Progenitor cell of endocrine pancreas (in vitro differentiated cells): ENCODE results near the gene ICAM4. TPM values are rescaled to one million over a fixed set of nuclear protein-coding genes. Genes with fewer than 3 reads are reported as not detected.

Experiments
- DNase-seq: peaks from one replicate; pipeline ENCODE4 v3.0.0; 2021; ENCODE audit warnings: low spot score; ENCODE audit not compliant: unreplicated experiment
- H3K27ac Mint-ChIP-seq: 2 replicates; pipeline ENCODE4 v1.8.0; 2021; ENCODE audit warnings: mild to moderate bottlenecking, moderate library complexity, mixed read lengths
- H3K27me3 Mint-ChIP-seq: 2 replicates; pipeline ENCODE4 v1.8.0; 2021; ENCODE audit warnings: mixed read lengths
- H3K36me3 Mint-ChIP-seq: 2 replicates; pipeline ENCODE4 v1.8.0; 2022; ENCODE audit warnings: mixed read lengths; ENCODE audit not compliant: insufficient read depth
- H3K4me1 Mint-ChIP-seq: 2 replicates; pipeline ENCODE4 v1.8.0; 2021; ENCODE audit warnings: low read depth, mixed read lengths
- H3K4me3 Mint-ChIP-seq: 2 replicates; pipeline ENCODE4 v1.8.0; 2021; ENCODE audit warnings: low read depth, mild to moderate bottlenecking, moderate library complexity, mixed read lengths
- H3K9me3 Mint-ChIP-seq: 2 replicates; pipeline ENCODE4 v1.8.0; 2021; ENCODE audit warnings: low read depth, mixed read lengths
- total RNA-seq: library from RNA; stranded (reverse); gene quantifications from 2 replicates; pipeline ENCODE4 v1.2.1, GENCODE V29; 2021
- TF ChIP-seq, protein P1 (sequence below): fragments of 200-600 bp; sonication (generic); IDR thresholded peaks from one replicate; pipeline ENCODE4 v1.5.0; 2021; ENCODE audit warnings: antibody characterized with exemption, mild to moderate bottlenecking; ENCODE audit not compliant: unreplicated experiment

ICAM4 gene
- total RNA-seq, 1 donor from 2014 or later: not detected

- Mint-ChIP-seq H3K9me3 (no peaks in the 10 kb centered on the region), H3K27ac (no peak overlapping the region), H3K4me1 (no peaks in the 10 kb centered on the region), H3K27me3 (no peaks in the 10 kb centered on the region), H3K36me3 (peaks cover 11% of the 10 kb centered on the region), H3K4me3 (no peak overlapping the region)
- TF ChIP-seq, protein P1, sequence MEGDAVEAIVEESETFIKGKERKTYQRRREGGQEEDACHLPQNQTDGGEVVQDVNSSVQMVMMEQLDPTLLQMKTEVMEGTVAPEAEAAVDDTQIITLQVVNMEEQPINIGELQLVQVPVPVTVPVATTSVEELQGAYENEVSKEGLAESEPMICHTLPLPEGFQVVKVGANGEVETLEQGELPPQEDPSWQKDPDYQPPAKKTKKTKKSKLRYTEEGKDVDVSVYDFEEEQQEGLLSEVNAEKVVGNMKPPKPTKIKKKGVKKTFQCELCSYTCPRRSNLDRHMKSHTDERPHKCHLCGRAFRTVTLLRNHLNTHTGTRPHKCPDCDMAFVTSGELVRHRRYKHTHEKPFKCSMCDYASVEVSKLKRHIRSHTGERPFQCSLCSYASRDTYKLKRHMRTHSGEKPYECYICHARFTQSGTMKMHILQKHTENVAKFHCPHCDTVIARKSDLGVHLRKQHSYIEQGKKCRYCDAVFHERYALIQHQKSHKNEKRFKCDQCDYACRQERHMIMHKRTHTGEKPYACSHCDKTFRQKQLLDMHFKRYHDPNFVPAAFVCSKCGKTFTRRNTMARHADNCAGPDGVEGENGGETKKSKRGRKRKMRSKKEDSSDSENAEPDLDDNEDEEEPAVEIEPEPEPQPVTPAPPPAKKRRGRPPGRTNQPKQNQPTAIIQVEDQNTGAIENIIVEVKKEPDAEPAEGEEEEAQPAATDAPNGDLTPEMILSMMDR: no peak
- no peak for DNase-seq
Measured at GRCh38 chr19:10321417-10321797, 34.7 kb downstream of the ICAM4 start.

DNA sequence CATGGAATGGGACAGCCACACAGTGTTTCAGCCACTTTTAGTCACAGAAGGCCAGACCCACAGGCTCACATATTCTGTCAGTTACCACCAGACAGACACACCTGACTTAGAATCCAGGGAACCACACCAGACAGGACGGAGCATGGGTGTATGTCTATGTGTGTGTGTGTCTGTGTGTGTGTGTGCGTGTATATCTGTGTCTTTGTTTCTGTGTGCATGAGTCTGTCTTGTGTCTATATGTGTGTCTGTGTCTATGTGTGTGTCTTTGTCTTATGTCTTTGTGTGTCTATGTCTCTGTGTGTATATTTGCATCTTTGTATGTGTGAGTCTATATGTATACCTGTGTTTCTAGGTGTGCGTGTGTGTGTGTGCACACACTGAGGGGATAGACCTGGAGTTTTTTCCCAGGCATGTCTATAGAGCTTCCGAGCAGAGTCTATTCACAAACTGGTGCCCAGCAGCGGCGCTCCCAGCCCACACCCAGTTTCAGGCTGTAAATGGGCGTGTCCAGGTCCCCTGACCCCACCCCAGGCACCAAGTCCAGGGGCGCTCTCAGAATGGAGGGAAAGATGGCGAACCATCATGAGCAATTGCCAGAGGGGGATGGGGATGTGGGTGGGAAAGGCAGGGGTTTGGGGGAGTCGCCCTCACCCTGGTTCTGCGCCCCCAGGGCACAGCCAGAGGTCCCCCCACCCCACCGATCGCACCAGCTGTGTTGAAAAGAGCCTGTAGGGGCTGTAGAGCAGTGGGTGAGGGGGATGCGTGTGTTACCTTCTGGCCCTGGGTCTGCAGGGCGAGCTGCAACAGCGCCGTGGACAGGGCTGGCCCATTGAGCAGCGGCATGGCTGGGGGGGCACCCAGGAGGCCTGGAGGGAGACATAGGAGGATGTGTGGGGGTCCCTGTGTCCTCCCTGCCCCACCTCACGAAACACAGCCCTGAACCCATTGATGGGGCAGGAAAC lies 35.4 kb downstream of the ICAM4 start:
- Mint-ChIP-seq H3K27ac (no peak overlapping the region), H3K36me3 (peaks cover 11% of the 10 kb centered on the region), H3K4me1 (no peaks in the 10 kb centered on the region), H3K4me3 (no peak overlapping the region), H3K9me3 (no peaks in the 10 kb centered on the region), H3K27me3 (no peaks in the 10 kb centered on the region)
- TF ChIP-seq, protein P1: no peak
- DNase-seq: no peak

DNA sequence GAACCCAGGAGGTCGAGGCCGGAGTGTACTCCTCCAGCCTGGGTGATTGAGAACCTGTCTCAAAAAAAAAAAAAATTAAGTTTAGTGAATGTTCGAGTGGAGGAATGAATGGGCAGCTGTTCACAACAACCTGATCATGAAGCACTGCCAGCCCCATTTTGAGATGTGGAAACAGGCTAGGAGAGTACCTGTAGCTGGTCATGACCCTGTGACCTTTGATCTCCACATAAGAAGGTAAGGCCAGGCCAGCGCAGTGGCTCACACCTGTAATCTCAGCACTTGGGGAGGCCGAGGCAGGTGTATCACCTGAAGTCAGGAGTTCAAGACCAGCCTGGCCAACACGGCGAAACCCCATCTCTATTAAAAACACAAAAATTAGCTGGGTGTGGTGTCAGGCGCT lies 39.0 kb downstream of the ICAM4 start:
- no peak overlapping the region for H3K4me3 Mint-ChIP-seq
- no peaks in the 10 kb centered on the region for H3K9me3 Mint-ChIP-seq
- TF ChIP-seq, protein P1: no peak
- no peak for DNase-seq
- no peaks in the 10 kb centered on the region for H3K4me1 Mint-ChIP-seq
- H3K36me3 Mint-ChIP-seq: peaks cover 4% of the 10 kb centered on the region
- H3K27me3 Mint-ChIP-seq: no peaks in the 10 kb centered on the region
- H3K27ac Mint-ChIP-seq: peak overlapping the region; percentile 33

GRCh38 chr19:10327793-10328192 lies 41.0 kb downstream of the ICAM4 start:
- DNase-seq: no peak
- peaks cover 7% of the 10 kb centered on the region for H3K4me1 Mint-ChIP-seq
- H3K9me3 Mint-ChIP-seq: no peaks in the 10 kb centered on the region
- no peak overlapping the region for H3K27ac Mint-ChIP-seq
- H3K4me3 Mint-ChIP-seq: no peak overlapping the region
- no peaks in the 10 kb centered on the region for H3K27me3 Mint-ChIP-seq
- TF ChIP-seq, protein P1: no peak
- H3K36me3 Mint-ChIP-seq: no peaks in the 10 kb centered on the region

- no peak overlapping the region for H3K4me3 Mint-ChIP-seq
- H3K36me3 Mint-ChIP-seq: no peaks in the 10 kb centered on the region
- H3K9me3 Mint-ChIP-seq: no peaks in the 10 kb centered on the region
- DNase-seq: no peak
- H3K27me3 Mint-ChIP-seq: no peaks in the 10 kb centered on the region
- TF ChIP-seq, protein P1: no peak
- peaks cover 9% of the 10 kb centered on the region for H3K4me1 Mint-ChIP-seq
- H3K27ac Mint-ChIP-seq: no peak overlapping the region
Measured at GRCh38 chr19:10328558-10329429, 42.0 kb downstream of the ICAM4 start.
